Common myeloid progenitor, CD34-positive (primary cell): ENCODE results near the gene PRKAG3.
A peak's percentile ranks its signal among the peaks of the same experiment; 100 is the strongest.

ENCODE experiments used
- CTCF ChIA-PET: fragments of 350-600 bp; sonication (Branson Sonifier 250); formaldehyde crosslinking; loops from one replicate; lab custom pipeline; 2021; ENCODE audit warnings: antibody characterized with exemption; lab: Charles Lee
- POLR2A ChIA-PET: fragments of 350-600 bp; sonication (Branson Sonifier 250); formaldehyde crosslinking; loops from one replicate; lab custom pipeline; 2021; ENCODE audit warnings: antibody characterized with exemption; lab: Charles Lee
- DNase-seq, 3 donors: peaks; one replicate each; pipeline versions ENCODE4 v3.0.0 to v3.0.0-alpha.2; 2013
- H3K27ac ChIP-seq, 2 experiments: 1 replicate in 1 of 2; 2 replicates in 1 of 2; pipeline ENCODE4 v1.7.0; 2013; ENCODE audit warnings: inconsistent platforms in 2 of 2, low read length in 2 of 2, mild to moderate bottlenecking in 2 of 2, low read depth in 1 of 2, moderate library complexity in 1 of 2; ENCODE audit not compliant: severe bottlenecking in 2 of 2, insufficient read depth in 1 of 2, poor library complexity in 1 of 2
- H3K27me3 ChIP-seq, 5 experiments: replicated peaks in 2 of 5; 1 replicate in 3 of 5; 2 replicates in 2 of 5; pipeline versions ENCODE4 v1.6.1 to v1.7.0; 2013; ENCODE audit warnings: low read length in 4 of 5, mild to moderate bottlenecking in 2 of 5, moderate library complexity in 2 of 5, inconsistent platforms in 1 of 5; ENCODE audit not compliant: insufficient read depth in 5 of 5, control insufficient read depth in 4 of 5
- H3K36me3 ChIP-seq, 4 experiments: 1 replicate in 2 of 4; 2 replicates in 2 of 4; pipeline versions ENCODE4 v1.6.1 to v1.7.0; 2013; ENCODE audit warnings: low read length in 3 of 4, control low read depth in 1 of 4, mild to moderate bottlenecking in 1 of 4; ENCODE audit not compliant: control insufficient read depth in 4 of 4, insufficient read depth in 4 of 4
- H3K4me1 ChIP-seq, 4 experiments: 1 replicate in 3 of 4; 2 replicates in 1 of 4; pipeline versions ENCODE4 v1.6.1 to v1.7.1; 2013; ENCODE audit warnings: low read length in 3 of 4, mild to moderate bottlenecking in 3 of 4, control low read depth in 1 of 4, inconsistent platforms in 1 of 4, moderate library complexity in 1 of 4; ENCODE audit not compliant: control insufficient read depth in 4 of 4, insufficient read depth in 4 of 4; ENCODE audit errors: control extremely low read depth in 1 of 4
- H3K4me3 ChIP-seq, 7 experiments: 1 replicate in 4 of 7; 2 replicates in 3 of 7; pipeline versions ENCODE4 v1.5.1 to v1.7.0; 2013; ENCODE audit warnings: mild to moderate bottlenecking in 7 of 7, low read length in 6 of 7, moderate library complexity in 6 of 7, inconsistent platforms in 2 of 7, low read depth in 2 of 7, control low read depth in 1 of 7; ENCODE audit not compliant: insufficient read depth in 4 of 7, control insufficient read depth in 1 of 7; ENCODE audit errors: extremely low read depth in 1 of 7
- H3K9me3 ChIP-seq, 5 experiments: 1 replicate in 4 of 5; 2 replicates in 1 of 5; pipeline versions ENCODE4 v1.6.1 to v1.7.1; 2013; ENCODE audit warnings: low read length in 4 of 5, mild to moderate bottlenecking in 2 of 5, inconsistent platforms in 1 of 5, low read depth in 1 of 5, moderate library complexity in 1 of 5; ENCODE audit not compliant: control insufficient read depth in 4 of 5, insufficient read depth in 2 of 5; ENCODE audit errors: control extremely low read depth in 1 of 5
- whole genome bisulfite sequencing: methylation state at CpG from one replicate; pipeline ENCODE4 v1.1.5; 2013; ENCODE audit not compliant: insufficient coverage; 5-methylcytosine and 5-hydroxymethylcytosine counted together

PRKAG3 gene

DNA sequence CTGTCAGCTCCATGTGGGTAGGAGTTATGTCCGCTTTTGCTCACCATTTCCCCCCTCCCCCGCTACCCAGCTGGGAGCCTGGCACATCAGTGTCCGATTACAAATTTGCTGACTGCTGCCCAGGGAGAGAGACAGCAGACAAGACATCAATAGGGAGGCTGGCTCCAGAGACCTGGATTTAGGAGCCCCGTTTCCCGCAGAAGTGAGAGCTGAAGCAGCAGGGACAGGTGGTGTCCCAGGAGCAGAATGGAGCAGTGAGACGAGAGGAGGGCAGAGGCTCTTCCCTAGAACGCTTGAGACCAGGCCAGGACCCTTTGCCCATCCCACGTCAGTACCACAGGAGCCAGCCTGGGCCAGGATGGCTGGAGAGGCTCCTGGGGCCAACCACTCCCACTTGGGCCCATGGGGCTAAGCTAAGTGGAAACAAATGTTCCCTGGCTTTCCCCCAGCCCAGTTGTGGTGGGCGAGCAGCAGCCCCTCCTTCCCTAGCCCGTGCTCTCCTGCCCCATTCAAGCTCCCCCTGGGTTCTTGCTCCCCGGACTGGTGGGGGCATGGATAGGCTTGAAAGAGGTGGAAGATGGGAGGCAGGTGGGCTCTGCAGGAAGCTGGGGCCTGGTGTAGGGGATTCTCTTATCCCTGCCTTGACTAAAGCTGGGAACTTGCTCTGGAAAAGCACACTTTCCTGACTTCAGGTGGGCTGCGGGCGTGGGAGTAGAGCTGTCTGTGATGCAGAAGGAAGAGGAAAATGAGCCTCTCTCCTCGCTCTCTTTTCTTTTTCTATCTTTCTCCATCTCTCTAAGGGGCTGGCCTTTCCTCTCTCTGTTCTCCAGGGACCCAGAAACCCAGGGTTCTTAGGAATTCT is 23.9 kb upstream of the PRKAG3 start:
- DNase-seq: no peak
- Histone ChIP-seq H3K4me3 (no peak overlapping the region), H3K9me3 (no peaks in the 10 kb centered on the region), H3K36me3 (no peaks in the 10 kb centered on the region), H3K27ac (no peak overlapping the region), H3K27me3 (peaks cover 8 to 88% (median 52%) of the 10 kb centered on the region in 5 experiments), H3K4me1 (peaks cover 0 to 25% (median 12%) of the 10 kb centered on the region in 4 experiments)
- 43% methylated on average over 7 of the region's 14 CpGs for WGBS
- POLR2A ChIA-PET: no interaction called here
- CTCF ChIA-PET: interaction anchor here (0.9 to 16.8 kb wide), 5 partner anchors 19 to 145 kb away, joined by 3 to 233 read pairs (median 5); partner anchors contain the start of genes TTLL4 and WNT10A

DNA sequence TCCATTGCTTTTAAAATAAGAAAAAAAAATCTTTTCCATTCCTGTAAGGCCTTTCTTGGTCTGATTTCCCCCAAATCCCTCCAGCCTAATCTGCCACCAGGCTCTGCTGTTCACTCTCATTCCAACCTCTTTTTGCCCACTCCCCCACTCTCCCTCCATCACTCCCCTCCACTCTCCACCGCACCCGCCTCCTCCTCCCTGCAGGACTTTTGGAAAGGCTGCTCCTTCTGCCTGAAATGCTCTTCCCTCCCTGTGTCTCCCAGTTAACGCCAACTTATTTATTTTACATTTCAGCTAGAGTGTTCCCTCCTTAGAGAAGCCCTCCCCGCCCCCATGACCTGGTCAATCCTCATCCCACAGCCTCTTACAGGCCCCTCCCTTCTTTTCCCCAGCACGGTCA is 23.3 kb upstream of the PRKAG3 start:
- peaks cover 0 to 18% (median 9%) of the 10 kb centered on the region in 4 experiments for H3K4me1 ChIP-seq
- no peaks in the 10 kb centered on the region for H3K36me3 ChIP-seq
- WGBS: 63% methylated on average over 3 of the region's 5 CpGs
- no peak overlapping the region for H3K4me3 ChIP-seq
- H3K27me3 ChIP-seq: peaks cover 8 to 81% (median 48%) of the 10 kb centered on the region in 5 experiments
- no peaks in the 10 kb centered on the region for H3K9me3 ChIP-seq
- no peak overlapping the region for H3K27ac ChIP-seq
- DNase-seq: no peak
- POLR2A ChIA-PET: no interaction called here
- CTCF ChIA-PET: interaction anchor here (1.0 to 16.8 kb wide), 4 partner anchors 20 to 144 kb away, joined by 3 to 233 read pairs (median 50); partner anchors contain the start of genes TTLL4 and WNT10A

DNA sequence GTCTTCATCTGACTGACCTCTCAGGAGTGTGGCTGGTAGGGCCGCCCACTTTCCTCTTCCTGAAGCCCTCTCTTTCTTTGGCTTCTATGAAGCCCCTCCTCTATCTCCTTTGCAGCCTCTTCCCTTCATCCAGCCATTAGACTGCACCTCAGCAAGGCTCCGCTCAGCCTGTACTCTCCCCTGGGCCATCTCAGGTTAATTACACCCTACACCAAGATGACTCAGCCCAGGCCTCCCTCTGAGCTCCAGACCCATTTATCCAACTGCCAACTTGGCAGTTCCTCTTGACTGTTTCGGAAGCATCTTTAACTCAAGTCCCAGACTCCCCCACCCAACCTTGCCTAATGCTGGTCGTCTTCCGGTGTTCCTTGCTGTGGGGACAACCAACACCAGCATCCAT is 22.2 kb upstream of the PRKAG3 start:
- peaks cover 8 to 81% (median 43%) of the 10 kb centered on the region in 5 experiments for H3K27me3 ChIP-seq
- no peaks in the 10 kb centered on the region for H3K9me3 ChIP-seq
- DNase-seq: peak in 2 of 3 donors; percentile 84 to 87
- no peak overlapping the region for H3K4me3 ChIP-seq
- H3K27ac ChIP-seq: no peak overlapping the region
- 31% methylated on average over 5 of the region's 5 CpGs for WGBS
- ChIA-PET POLR2A (interaction anchor here (0.7 kb wide), 1 partner anchor 50 kb away, joined by 3 read pairs; no protein-coding TSS in a partner anchor), CTCF (interaction anchor here (0.8 to 16.8 kb wide), 6 partner anchors 21 to 265 kb away, joined by 3 to 233 read pairs (median 4); partner anchors contain the start of genes TTLL4 and WNT10A)
- no peaks in the 10 kb centered on the region for H3K36me3 ChIP-seq
- H3K4me1 ChIP-seq: peaks cover 0 to 9% (median 5%) of the 10 kb centered on the region in 4 experiments

DNA sequence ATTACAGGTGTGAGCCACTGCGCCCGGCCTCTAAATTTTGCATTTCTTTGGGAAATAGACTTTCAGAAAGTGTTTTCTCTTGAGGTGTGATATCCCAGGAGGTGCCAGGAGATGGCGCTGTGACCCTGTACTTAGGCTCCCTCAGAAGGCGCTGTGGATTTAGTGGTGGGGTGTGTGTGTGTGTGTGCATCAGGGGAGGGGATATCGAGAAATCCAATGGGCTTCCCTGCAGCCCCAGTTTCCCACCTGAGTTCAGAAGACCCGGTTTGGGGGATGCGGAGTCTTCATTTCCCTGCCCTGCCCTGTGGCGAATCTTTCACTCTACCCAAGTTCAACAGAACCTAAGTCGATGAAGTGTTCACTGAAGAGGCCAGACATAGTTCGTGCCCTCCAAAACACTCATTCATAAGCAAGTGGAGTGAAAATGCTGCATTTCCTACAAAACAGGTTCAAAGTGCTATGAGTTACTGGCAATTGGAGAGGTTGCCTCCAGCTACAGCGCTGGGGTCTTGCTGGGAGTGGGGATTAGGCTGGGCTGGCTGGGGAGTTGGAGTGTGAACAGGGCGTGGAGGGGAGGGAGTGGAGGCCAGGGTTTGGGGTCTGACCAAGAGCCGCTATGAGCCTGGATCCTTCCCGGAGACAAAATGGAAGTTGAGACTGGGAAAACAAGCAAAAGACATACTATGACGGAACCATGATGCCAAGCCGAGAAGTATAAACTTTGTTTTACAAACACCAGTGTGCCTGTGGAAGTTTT is 21.5 kb upstream of the PRKAG3 start:
- ChIA-PET CTCF (interaction anchor here (0.8 to 16.8 kb wide), 8 partner anchors 21 to 265 kb away, joined by 3 to 233 read pairs (median 4); partner anchors contain the start of genes TTLL4 and WNT10A), POLR2A (interaction anchor here (0.7 kb wide), 1 partner anchor 51 kb away, joined by 3 read pairs; no protein-coding TSS in a partner anchor)
- Histone ChIP-seq H3K36me3 (no peaks in the 10 kb centered on the region), H3K4me3 (no peak overlapping the region), H3K9me3 (no peaks in the 10 kb centered on the region), H3K4me1 (peaks cover 0 to 8% (median 3%) of the 10 kb centered on the region in 4 experiments), H3K27me3 (peaks cover 8 to 79% (median 39%) of the 10 kb centered on the region in 5 experiments), H3K27ac (no peak overlapping the region)
- DNase-seq: peak; percentile 72 to 89 (median 85)
- 26% methylated on average over 11 of the region's 16 CpGs for WGBS

DNA sequence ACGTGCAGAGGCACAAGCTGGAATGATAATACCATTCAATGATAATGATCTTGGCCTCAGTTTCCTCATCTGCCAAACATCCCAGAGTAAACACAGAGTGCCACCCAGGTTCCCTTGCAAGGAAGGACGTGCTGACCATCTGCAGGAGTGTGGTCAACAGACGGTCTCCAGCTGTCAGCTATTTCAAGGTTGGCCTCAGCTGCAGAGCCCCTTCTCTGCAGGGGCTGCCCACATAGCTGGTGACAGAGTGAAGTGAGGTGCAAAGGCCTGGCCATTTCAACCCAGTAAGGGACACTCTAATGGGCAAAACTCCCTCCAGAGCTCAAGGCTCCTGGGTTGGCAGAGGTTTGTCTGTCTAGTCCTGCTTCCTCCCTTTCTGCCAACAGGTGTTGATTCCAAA is 19.7 kb upstream of the PRKAG3 start:
- ChIA-PET POLR2A (no interaction called here), CTCF (interaction anchor here (0.7 to 16.8 kb wide), 10 partner anchors 23 to 192 kb away, joined by 3 to 233 read pairs (median 4); partner anchors contain the start of genes BCS1L, TTLL4, WNT10A and ZNF142)
- Histone ChIP-seq H3K4me1 (peaks cover 0 to 8% (median 3%) of the 10 kb centered on the region in 4 experiments), H3K36me3 (no peaks in the 10 kb centered on the region), H3K27me3 (peaks cover 6 to 61% (median 26%) of the 10 kb centered on the region in 5 experiments), H3K4me3 (no peak overlapping the region), H3K9me3 (no peaks in the 10 kb centered on the region), H3K27ac (no peak overlapping the region)
- WGBS: 77% methylated on average over 2 of the region's 3 CpGs
- no peak for DNase-seq

GRCh38 chr2:218850796-218851195 is 19.2 kb upstream of the PRKAG3 start:
- POLR2A ChIA-PET: no interaction called here
- H3K36me3 ChIP-seq: no peaks in the 10 kb centered on the region
- DNase-seq: no peak
- H3K27me3 ChIP-seq: peaks cover under 1 to 56% (median 21%) of the 10 kb centered on the region in 5 experiments
- H3K4me1 ChIP-seq: peaks cover 0 to 8% (median 3%) of the 10 kb centered on the region in 4 experiments
- H3K4me3 ChIP-seq: no peak overlapping the region
- no CpG with 5 or more reads among the region's 2 CpGs for WGBS
- H3K9me3 ChIP-seq: no peaks in the 10 kb centered on the region
- CTCF ChIA-PET: interaction anchor here (0.7 to 16.8 kb wide), 6 partner anchors 24 to 192 kb away, joined by 3 to 233 read pairs (median 12); partner anchors contain the start of genes BCS1L, TTLL4, WNT10A and ZNF142
- no peak overlapping the region for H3K27ac ChIP-seq
